ENCODE measurements around the gene MPPED1. TPM values are rescaled to one million over a fixed set of nuclear protein-coding genes. Genes with fewer than 3 reads are reported as not detected.

Gene MPPED1
- total RNA-seq, 1 experiment from 2014 or later = not detected

DNA sequence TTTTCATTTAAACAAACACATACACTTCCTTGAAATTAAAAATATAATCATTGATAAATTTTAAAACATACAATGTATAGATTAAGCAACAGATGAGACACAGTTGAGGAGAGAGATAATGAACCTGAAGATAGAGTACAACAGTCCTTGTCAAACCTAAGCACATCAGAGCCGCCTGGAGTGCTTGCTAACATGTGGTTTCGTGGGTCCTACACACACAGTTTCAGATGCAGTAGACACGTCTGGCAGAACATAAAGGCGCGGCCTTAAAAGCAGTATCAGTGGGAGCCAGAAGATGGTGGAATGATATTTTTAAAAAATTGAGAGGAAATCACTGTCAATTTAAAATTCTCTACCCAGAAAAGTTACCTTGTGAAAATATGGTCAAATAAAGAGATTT is 134.4 kb downstream of the MPPED1 start:
- H3K4me1 ChIP-seq (ENCODE audit: insufficient read depth, low read length, poor library complexity, severe bottlenecking) = peaks cover 10% of the 10 kb centered on the region
- H3K4me3 ChIP-seq (ENCODE audit: low read depth, low read length, poor library complexity, severe bottlenecking) = no peak overlapping the region
- TF ChIP-seq, protein P1, sequence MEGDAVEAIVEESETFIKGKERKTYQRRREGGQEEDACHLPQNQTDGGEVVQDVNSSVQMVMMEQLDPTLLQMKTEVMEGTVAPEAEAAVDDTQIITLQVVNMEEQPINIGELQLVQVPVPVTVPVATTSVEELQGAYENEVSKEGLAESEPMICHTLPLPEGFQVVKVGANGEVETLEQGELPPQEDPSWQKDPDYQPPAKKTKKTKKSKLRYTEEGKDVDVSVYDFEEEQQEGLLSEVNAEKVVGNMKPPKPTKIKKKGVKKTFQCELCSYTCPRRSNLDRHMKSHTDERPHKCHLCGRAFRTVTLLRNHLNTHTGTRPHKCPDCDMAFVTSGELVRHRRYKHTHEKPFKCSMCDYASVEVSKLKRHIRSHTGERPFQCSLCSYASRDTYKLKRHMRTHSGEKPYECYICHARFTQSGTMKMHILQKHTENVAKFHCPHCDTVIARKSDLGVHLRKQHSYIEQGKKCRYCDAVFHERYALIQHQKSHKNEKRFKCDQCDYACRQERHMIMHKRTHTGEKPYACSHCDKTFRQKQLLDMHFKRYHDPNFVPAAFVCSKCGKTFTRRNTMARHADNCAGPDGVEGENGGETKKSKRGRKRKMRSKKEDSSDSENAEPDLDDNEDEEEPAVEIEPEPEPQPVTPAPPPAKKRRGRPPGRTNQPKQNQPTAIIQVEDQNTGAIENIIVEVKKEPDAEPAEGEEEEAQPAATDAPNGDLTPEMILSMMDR (conservative IDR thresholded peaks at IDR 0.05; ENCODE audit: low read depth, low read length) = no peak
- no peak for TF ChIP-seq EZH2 (IDR thresholded peaks at IDR 0.05; ENCODE audit: borderline replicate concordance, low read depth, low read length, poor library complexity, severe bottlenecking)
- H3K27me3 ChIP-seq (replicated peaks; ENCODE audit: insufficient read depth, low read depth, low read length, poor library complexity) = no peaks in the 10 kb centered on the region
- H3K9me3 ChIP-seq (ENCODE audit: low read depth, low read length, poor library complexity, severe bottlenecking) = no peaks in the 10 kb centered on the region
- no peaks in the 10 kb centered on the region for H3K36me3 ChIP-seq (ENCODE audit: insufficient read depth, low read length, poor library complexity, severe bottlenecking)
- CTCF ChIA-PET = no interaction called here
- intact Hi-C loops (cut with micrococcal nuclease; ENCODE audit: unreplicated experiment) = no loop called here
- POLR2A ChIA-PET (ENCODE audit: low non-redundant PET) = no interaction called here
- H3K27ac ChIP-seq (ENCODE audit: low read depth, low read length, poor library complexity, severe bottlenecking) = no peak overlapping the region
- no peak for DNase-seq (ENCODE audit: low spot score)
- BruUV-seq (replicated peaks) = no TSS peak

DNA sequence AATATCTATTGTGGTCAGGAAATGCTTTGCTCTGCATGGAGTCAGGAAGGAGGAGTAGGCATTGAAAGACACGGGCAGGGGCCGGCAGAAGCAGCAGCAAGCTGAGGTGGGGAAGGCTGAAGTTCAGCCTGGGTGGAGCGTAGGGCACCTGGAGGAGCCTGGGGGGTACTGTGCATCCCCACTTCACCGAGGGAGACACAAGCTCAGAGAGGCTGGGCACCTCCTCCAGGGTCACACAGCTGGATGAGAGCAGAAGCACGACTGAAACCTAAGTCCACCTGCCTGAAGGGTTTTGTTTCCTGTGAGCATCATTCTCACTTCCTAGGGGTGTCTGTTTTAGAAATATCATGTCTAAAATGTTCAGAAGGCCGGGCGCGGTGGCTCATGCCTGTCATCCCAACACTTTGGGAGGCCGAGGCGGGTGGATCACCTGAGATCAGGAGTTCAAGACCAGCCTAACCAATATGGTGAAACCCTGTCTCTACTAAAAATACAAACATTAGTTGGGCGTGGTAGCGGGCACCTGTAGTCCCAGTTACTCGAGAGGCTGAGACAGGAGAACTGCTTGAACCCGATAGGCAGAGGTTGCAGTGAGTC is 138.3 kb downstream of the MPPED1 start:
- no peak overlapping the region for H3K27ac ChIP-seq (ENCODE audit: low read depth, low read length, poor library complexity, severe bottlenecking)
- POLR2A ChIA-PET (ENCODE audit: low non-redundant PET) = no interaction called here
- H3K36me3 ChIP-seq (ENCODE audit: insufficient read depth, low read length, poor library complexity, severe bottlenecking) = no peaks in the 10 kb centered on the region
- DNase-seq (ENCODE audit: low spot score) = no peak
- peaks cover 10% of the 10 kb centered on the region for H3K4me1 ChIP-seq (ENCODE audit: insufficient read depth, low read length, poor library complexity, severe bottlenecking)
- CTCF ChIA-PET = no interaction called here
- no TSS peak for BruUV-seq (replicated peaks)
- intact Hi-C loops (cut with micrococcal nuclease; ENCODE audit: unreplicated experiment) = no loop called here
- TF ChIP-seq, protein P1 (conservative IDR thresholded peaks at IDR 0.05; ENCODE audit: low read depth, low read length) = no peak
- TF ChIP-seq EZH2 (IDR thresholded peaks at IDR 0.05; ENCODE audit: borderline replicate concordance, low read depth, low read length, poor library complexity, severe bottlenecking) = no peak
- H3K27me3 ChIP-seq (replicated peaks; ENCODE audit: insufficient read depth, low read depth, low read length, poor library complexity) = no peaks in the 10 kb centered on the region
- H3K4me3 ChIP-seq (ENCODE audit: low read depth, low read length, poor library complexity, severe bottlenecking) = no peak overlapping the region
- H3K9me3 ChIP-seq (ENCODE audit: low read depth, low read length, poor library complexity, severe bottlenecking) = no peaks in the 10 kb centered on the region

DNA sequence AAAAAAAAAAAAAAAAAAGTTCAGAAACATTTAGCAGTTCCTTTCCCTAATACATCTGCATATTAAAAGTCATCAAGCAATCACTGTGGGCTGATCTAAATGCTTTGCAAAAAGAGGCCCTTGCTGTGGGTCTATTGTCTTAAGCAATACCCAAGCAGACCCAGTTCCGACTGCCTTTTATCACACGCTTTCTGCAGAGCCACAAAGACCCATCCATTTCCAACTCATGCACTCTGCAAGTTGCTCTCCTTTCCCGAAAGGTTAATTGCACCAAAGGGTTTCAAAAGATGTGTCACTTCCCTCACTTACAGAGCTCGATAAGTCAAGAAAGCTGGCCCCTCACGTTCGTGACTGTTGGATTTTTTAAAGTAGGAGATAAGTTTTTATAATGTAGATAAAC is 138.9 kb downstream of the MPPED1 start:
- Histone ChIP-seq H3K27me3 (replicated peaks; ENCODE audit: insufficient read depth, low read depth, low read length, poor library complexity) (no peaks in the 10 kb centered on the region), H3K36me3 (ENCODE audit: insufficient read depth, low read length, poor library complexity, severe bottlenecking) (no peaks in the 10 kb centered on the region), H3K4me3 (ENCODE audit: low read depth, low read length, poor library complexity, severe bottlenecking) (no peak overlapping the region), H3K9me3 (ENCODE audit: low read depth, low read length, poor library complexity, severe bottlenecking) (no peaks in the 10 kb centered on the region), H3K27ac (ENCODE audit: low read depth, low read length, poor library complexity, severe bottlenecking) (no peak overlapping the region), H3K4me1 (ENCODE audit: insufficient read depth, low read length, poor library complexity, severe bottlenecking) (peaks cover 10% of the 10 kb centered on the region)
- TF ChIP-seq, protein P1 (conservative IDR thresholded peaks at IDR 0.05; ENCODE audit: low read depth, low read length) = no peak
- no peak for TF ChIP-seq EZH2 (IDR thresholded peaks at IDR 0.05; ENCODE audit: borderline replicate concordance, low read depth, low read length, poor library complexity, severe bottlenecking)
- ChIA-PET POLR2A (ENCODE audit: low non-redundant PET) (no interaction called here), CTCF (no interaction called here)
- BruUV-seq (replicated peaks) = no TSS peak
- DNase-seq (ENCODE audit: low spot score) = no peak
- intact Hi-C loops (cut with micrococcal nuclease; ENCODE audit: unreplicated experiment) = no loop called here

Data from A673 (cell line).